K562 (cell line): ENCODE data around the gene PPT2. TPM values are rescaled to one million over a fixed set of nuclear protein-coding genes. Genes with fewer than 3 reads are reported as not detected.

Experiments
- ARID2 ChIP-seq: fragments of 450-650 bp; IDR thresholded peaks from 2 replicates; pipeline ENCODE4 v1.6.1; 2017; ENCODE audit warnings: antibody characterized with exemption, mild to moderate bottlenecking
- BRF2 ChIP-seq: IDR thresholded peaks from 3 replicates; pipeline ENCODE4 v1.6.1; 2011; ENCODE audit warnings: borderline replicate concordance, mild to moderate bottlenecking; ENCODE audit not compliant: insufficient read length, insufficient read depth
- DEAF1 ChIP-seq: fragments of 450-650 bp; formaldehyde crosslinking; IDR thresholded peaks from 2 replicates; pipeline ENCODE4 v1.4.0; 2020; ENCODE audit warnings: mild to moderate bottlenecking, moderate library complexity
- ELF1 ChIP-seq: fragments of 200-800 bp; sonication (Bioruptor generic); IDR thresholded peaks from 2 replicates; pipeline ENCODE4 v1.6.1; 2016; ENCODE audit warnings: missing genetic modification characterization, missing compliant biosample characterization
- KDM4B ChIP-seq, 2 experiments: fragments of 450-650 bp in 1 of 2; sonication (generic) in 1 of 2; IDR thresholded peaks; 2 replicates each; pipeline ENCODE4 v1.6.1; 2016 to 2017; ENCODE audit warnings: borderline replicate concordance in 2 of 2, antibody characterized with exemption in 1 of 2, low read depth in 1 of 2, mild to moderate bottlenecking in 1 of 2
- LCOR ChIP-seq: sonication (generic); formaldehyde crosslinking; IDR thresholded peaks from 2 replicates; pipeline ENCODE4 v1.8.0; 2022; ENCODE audit warnings: mild to moderate bottlenecking, missing genetic modification reagents
- MBD1 ChIP-seq: fragments of 250-450 bp; sonication (Bioruptor Pico); IDR thresholded peaks from 2 replicates; pipeline ENCODE4 v1.8.0; 2022; ENCODE audit warnings: inconsistent platforms
- MED1 ChIP-seq: sonication (generic); formaldehyde crosslinking; IDR thresholded peaks from 2 replicates; pipeline ENCODE4 v1.8.1; 2023; ENCODE audit warnings: missing genetic modification reagents, borderline replicate concordance
- MLLT1 ChIP-seq, 2 experiments: fragments of 450-650 bp; IDR thresholded peaks; 2 replicates each; pipeline ENCODE4 v1.6.1; 2016
- NKRF ChIP-seq: fragments of 450-650 bp; IDR thresholded peaks from 2 replicates; pipeline ENCODE4 v1.6.1; 2016; ENCODE audit warnings: borderline replicate concordance
- PRDM10 ChIP-seq: fragments of 450-650 bp; IDR thresholded peaks from 2 replicates; pipeline ENCODE4 v1.6.1; 2018; ENCODE audit not compliant: partially characterized antibody
- SRSF1 ChIP-seq: fragments of 200-400 bp; formaldehyde crosslinking; IDR thresholded peaks from 2 replicates; pipeline ENCODE4 v1.6.1; 2017; ENCODE audit warnings: mild to moderate bottlenecking, low read depth, low read length, moderate library complexity
- ZNF232 ChIP-seq: sonication (generic); formaldehyde crosslinking; IDR thresholded peaks from 2 replicates; pipeline ENCODE4 v1.8.0; 2022; ENCODE audit warnings: mild to moderate bottlenecking, missing genetic modification reagents
- polyA plus RNA-seq, 8 experiments: library from polyadenylated mRNA; depleted of rRNA in 4 of 8; stranded (reverse) in 5 of 8; unstranded in 3 of 8; fragments of >200 nt; fragmentation: Nextera tagmentation in 2 of 8; fragmentation: Illumina TruSeq in 1 of 8; extraction: Ambion mirVana in 2 of 8; extraction: Trizol in 1 of 8; gene quantifications; 2 replicates each; pipeline versions ENCODE4 v1.2.1 to v1.2.3, GENCODE V29; 2011 to 2014; ENCODE audit warnings: inconsistent platforms in 1 of 8, missing spikeins in 1 of 8
- total RNA-seq, 7 experiments: library from RNA; depleted of rRNA in 6 of 7; stranded (reverse); fragments of >200 nt in 6 of 7; fragmentation: Illumina TruSeq in 2 of 7; extraction: Trizol in 2 of 7; gene quantifications; 2 replicates each; pipeline versions ENCODE4 v1.2.1 to v1.2.3, GENCODE V29; 2011 to 2021; ENCODE audit warnings: low replicate concordance in 1 of 7

The PPT2 gene
- total and polyA plus RNA-seq, 9 of the 15 experiments (the other 6 are each of a cell fraction or from before 2014, with no cell fraction given) = 27.4 to 98.8 (median 69.9) TPM

DNA sequence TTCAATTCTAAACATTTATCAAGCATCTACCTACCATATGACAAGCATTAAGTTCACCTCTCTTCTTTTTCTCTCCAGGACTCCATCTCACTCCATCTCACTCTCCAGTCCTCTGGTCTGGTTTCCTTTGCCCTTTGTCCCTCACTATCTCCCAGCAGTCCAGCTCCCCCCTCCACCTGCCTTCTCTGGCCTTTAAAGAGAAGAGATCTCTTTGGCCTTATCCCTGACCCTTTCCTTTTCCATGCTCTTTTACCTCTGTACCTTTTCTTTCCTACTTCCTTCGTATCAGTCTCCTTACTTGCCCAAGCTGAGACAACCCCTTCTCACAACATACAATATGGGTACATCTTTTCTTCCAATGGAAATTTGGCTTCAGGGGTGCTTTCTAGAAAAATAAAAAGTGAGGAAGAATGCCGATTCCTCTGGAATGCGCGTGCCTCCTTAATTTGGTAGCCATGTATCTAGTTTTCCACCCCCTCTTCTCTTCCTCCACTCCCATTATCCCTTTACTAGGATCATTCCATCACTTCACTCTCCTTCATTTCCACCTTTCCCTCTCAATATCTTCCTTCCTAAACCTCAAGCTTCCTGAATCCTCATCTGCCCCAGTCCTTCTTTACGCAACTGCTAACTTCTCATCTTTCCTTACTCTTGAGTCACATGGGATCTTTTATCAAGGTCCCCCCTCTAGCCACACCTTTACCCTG is 22.7 kb downstream of the PPT2 start (continued):
- TF ChIP-seq SRSF1 (no peak), ARID2 (peak; percentile 76), MED1 (CRISPR knock-in tag) (no peak), MBD1 (no peak), NKRF (peak; percentile 68; the same call in 1 of the 2 replicates), PRDM10 (peak; percentile 39), MLLT1 (IDR thresholded peaks at IDR 0.05) (peak; percentile 69 to 71; a peak in 2 of 4 replicates), KDM4B (IDR thresholded peaks at IDR 0.05; ENCODE audit: borderline replicate concordance in 2 of 2, low read depth in 1 of 2) (no peak), DEAF1 (no peak), ZNF232 (no peak), LCOR (0 out of 2 replicates have a peak, but pooled peaks have one; percentile 3), ELF1 (tag) (0 out of 2 replicates have a peak, but pooled peaks have one; percentile 6), BRF2 (no peak)
